Ovary (tissue), 3 donors: ENCODE results near the gene TRIM46.
"Not testable (repeated sequence)": the region's sequence is repeated elsewhere in the genome, so short reads cannot be mapped to it uniquely, and the experiment has no call there.

Experiments used
- CTCF ChIP-seq, 3 donors: fragments of 450-650 bp in 2 of 3; fragments of 200-600 bp in 1 of 3; IDR thresholded peaks; one replicate each; pipeline versions ENCODE4 v1.5.1 to v1.8.0; 2016 to 2022; ENCODE audit warnings: antibody characterized with exemption in 3 of 3, mild to moderate bottlenecking in 1 of 3
- POLR2A ChIP-seq: fragments of 450-650 bp; IDR thresholded peaks from one replicate; pipeline ENCODE4 v1.6.1; 2017; ENCODE audit warnings: antibody characterized with exemption, mild to moderate bottlenecking, moderate library complexity
- donor health status: DM: no; HTN: no; CAD: no.

- not testable (repeated sequence) for TF ChIP-seq CTCF (IDR thresholded peaks at IDR 0.05); POLR2A
Measured at GRCh38 chr1:155225404-155225759, 51.7 kb downstream of the TRIM46 start.
